LoVo (cell line): Measurements from ENCODE around the gene SLC9C1.

Experiments used
- DNase-seq: peaks from one replicate; pipeline ENCODE4 v3.0.0-alpha.2; 2016; ENCODE audit warnings: low spot score

SLC9C1 gene

DNA sequence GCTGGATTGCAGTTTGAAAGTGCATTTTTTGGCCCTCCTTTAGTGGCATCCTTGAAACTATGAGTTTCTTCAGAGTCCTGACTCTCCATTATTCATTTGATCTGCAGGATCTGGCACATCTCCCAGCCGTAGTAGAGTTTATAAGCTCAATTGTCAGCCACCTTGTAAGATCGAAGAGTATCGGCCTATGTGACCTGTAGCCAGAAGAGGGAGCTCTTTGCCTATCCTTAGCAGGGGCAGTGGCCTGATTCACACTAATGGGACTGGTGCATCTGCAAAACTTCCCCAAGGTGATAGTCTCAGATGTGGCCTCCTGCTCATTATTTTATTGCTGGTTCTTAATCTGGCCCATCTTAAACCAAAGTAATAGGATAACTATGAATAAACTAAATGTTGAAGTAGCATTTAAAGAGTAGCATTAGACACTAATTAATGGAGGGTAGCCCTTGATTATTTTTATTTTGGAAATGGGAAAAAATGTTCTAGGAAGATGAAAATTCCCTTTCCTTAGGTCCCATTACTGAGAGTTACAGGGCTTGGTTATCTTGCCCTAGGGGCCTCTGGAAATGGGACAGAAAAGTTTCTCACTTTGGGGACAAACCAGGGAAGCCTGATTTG is 182.1 kb downstream of the SLC9C1 start:
- DNase-seq: peak; percentile 51

DNA sequence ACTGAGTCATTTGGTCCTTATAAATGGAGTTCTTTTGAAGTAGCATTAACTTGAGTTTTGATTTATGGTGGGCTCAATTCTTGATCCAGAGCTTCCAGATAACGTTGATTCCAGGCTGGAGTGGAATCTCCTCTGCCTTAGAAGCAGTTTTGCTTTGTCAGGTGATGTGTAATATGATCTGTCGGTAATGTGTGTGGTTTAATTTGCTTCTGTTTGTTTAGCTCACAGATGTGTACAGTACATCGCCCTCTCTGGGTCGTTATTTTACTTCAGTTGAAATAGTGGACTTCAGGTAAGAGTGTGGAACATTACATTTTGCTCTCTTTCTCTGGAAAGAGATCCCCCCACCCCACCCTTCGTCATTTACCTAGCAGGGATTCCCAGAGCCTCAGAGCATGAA is 184.7 kb downstream of the SLC9C1 start:
- DNase-seq: no peak

DNA sequence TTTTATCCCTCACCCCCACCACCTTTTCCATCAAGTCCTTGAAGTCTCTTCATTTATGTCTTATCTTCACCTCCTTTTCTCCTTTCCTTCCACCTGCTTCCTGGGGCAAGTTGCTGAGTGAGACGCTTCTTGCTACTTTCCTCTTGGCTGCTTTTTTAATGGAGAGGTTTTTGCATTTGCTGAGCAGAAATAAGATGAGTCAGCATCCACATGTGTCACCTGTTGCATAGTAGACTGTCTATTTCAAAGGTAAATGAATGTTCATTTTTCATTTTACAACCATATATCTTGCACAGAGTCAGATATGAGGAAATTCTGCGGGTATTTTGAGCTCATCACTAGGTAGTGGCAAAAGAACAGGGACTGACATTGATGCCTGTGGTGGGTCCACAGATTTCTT is 189.2 kb downstream of the SLC9C1 start:
- DNase-seq: no peak

DNA sequence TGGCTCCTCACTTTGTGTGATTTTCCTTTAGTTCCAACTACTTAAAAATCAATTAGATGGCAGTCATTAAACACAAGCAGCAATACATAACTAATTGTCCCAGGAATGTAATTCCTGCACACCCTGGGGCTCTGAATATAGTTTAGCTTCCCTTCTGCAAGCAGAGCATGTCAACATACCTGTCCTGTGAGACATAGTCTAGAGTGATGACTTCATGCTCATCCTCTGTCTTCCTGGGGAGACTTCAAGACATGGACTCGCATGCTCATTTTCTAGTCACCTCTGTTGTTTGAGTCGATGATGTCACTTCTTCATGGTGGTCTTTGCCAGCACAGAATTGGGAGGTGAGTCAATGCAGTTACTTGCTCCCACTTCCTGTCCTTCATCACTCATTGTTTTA is 192.1 kb downstream of the SLC9C1 start:
- DNase-seq: no peak

DNA sequence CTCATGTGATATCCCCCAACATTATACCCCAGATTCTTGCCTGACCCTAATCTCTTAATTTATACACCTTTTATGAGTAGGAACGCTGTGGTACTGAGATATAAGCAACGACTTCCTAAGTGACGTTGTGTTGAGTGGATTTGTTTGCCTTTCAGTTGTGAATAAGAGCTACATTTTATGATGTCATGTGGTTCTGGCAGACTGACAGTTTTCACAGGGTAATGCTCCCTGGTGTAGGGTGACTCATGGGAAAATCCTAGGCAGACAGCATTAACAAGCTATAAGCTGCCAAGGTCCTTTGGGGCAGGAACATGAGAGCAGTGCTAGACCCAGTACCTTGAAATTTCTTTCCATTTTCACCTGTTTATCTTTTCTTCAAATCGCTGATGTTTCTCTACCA is 196.6 kb downstream of the SLC9C1 start:
- peak; percentile 96 for DNase-seq

DNA sequence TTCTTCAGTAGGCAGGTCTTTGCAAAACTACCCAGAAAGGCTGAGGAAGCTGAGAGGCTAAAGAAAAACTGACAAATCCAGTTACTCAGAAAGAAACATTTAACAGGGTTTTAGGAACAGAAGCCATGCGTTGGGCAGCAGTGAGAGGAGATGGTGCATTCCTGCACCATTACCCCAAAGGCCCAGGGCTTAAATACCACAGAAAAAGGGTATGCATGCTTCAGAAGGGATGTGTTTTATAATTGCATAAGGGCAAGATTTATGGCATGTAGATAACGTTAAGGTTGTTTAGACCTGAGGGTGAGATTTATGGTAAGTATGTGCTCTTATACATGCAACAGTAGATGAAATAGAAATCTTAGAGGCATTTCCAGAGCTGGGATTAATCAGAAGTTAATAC is 197.8 kb downstream of the SLC9C1 start:
- DNase-seq: no peak

DNA sequence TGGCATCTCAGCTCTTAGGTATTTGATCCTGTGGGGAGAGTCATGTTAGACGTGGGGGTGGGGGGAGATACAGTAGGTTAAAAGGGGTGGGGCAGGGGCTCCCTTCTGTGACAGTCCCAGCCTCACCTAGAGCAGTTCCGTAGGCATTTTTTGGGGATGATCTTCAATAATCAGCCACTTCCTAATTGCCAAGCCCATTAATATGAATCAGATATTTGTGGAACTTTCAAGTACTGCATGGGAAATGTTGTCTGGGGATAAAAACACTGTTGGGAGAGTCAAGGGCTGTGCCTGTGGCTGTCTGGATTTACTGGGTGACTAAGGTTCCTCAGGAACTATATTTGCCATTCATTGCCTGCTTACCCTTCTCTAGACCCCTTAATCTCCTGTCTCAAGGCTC is 198.3 kb downstream of the SLC9C1 start:
- DNase-seq: no peak

DNA sequence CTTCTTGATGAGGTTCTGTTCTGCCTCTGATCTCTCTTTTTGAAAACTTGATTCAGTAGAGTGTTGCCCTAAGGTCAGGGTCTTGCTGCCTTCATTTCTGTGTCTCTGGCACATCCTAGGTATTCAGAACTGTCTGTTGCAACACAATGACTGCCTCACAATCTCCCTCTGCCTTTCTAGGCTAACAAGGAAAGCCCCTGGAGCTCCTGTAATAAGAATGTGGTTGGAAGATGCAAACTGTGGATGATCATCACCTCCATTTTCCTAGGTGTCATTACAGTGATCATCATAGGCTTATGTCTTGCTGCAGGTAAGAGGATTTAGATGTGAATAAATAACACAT is 200.9 kb downstream of the SLC9C1 start:
- no peak for DNase-seq

DNA sequence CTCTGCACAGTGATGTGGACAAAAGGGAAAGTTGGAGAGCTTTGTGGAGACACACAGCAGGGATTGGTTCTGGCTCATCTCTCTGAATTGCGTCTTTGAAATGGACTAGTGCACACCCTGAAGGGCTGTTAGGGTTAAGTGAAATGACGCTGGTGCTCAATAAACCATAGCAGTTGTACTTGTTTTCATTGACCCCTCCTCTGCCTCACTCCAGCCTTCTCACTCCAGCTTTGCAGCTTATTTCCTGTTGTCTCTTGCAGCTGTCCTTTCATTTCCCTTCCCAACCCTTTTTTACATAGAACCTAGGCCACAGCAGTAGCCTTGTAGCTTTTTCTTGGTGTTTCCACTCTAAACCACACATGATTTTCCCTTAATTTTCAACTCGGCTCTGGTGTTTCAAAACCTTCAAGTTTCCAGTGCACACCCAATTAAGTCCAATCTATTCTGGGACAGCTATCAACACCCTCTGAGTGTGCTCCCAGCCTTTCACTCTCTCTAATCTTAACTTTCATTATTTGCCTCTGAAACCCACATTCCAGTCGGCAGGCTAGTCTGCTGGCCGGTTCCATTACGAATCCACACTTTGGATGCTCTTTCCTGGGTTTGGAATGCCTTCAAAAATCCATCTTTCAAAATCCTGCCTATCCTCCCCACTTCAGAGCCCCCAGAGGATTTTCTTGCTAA is 201.4 kb downstream of the SLC9C1 start:
- DNase-seq: no peak

DNA sequence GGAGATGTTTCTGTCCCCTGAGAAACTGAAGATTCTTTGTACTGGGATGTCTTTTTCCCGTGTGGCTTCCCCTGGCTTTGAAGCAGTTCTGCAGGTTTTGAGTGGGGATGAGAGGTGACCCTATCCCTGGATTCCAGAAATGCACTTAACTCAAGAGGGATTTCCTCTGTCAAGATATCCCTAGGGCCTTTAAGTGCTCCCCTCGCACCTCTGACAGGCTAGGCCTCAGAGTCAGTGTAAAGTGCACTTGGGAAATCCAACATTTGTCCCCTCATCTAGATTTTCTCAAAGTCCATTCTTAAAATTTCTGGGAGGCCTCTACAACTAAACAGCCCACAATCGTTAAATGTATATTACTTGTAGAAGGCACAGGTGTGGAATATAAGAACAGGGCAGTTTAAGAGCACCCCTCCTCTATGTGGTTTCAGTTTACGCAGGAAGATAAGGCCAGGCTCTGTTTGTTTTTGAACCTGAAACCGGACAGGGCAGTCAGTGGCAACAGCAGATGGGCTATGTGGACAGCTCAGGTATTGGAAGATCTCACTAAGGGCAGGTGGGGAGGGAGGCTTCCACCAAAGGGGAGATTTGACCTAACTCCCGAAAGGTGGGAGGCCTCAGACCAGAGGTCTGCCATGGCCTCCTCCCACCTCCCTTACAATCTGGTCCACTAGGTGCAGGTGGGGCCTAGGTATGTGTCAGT is 203.0 kb downstream of the SLC9C1 start:
- DNase-seq: no peak
